Breast epithelium (tissue), 3 donors: ENCODE measurements around the gene ATP13A2.

Source experiments
- POLR2A ChIP-seq: fragments of 450-650 bp; IDR thresholded peaks from one replicate; pipeline ENCODE4 v1.6.1; 2016; ENCODE audit warnings: antibody characterized with exemption, mild to moderate bottlenecking, moderate library complexity
- TF ChIP-seq, protein P1 (sequence below), 3 donors: fragments of 450-650 bp; IDR thresholded peaks; one replicate each; pipeline ENCODE4 v1.5.1; 2016 to 2017; ENCODE audit warnings: antibody characterized with exemption in 3 of 3, mild to moderate bottlenecking in 3 of 3, moderate library complexity in 3 of 3

DNA sequence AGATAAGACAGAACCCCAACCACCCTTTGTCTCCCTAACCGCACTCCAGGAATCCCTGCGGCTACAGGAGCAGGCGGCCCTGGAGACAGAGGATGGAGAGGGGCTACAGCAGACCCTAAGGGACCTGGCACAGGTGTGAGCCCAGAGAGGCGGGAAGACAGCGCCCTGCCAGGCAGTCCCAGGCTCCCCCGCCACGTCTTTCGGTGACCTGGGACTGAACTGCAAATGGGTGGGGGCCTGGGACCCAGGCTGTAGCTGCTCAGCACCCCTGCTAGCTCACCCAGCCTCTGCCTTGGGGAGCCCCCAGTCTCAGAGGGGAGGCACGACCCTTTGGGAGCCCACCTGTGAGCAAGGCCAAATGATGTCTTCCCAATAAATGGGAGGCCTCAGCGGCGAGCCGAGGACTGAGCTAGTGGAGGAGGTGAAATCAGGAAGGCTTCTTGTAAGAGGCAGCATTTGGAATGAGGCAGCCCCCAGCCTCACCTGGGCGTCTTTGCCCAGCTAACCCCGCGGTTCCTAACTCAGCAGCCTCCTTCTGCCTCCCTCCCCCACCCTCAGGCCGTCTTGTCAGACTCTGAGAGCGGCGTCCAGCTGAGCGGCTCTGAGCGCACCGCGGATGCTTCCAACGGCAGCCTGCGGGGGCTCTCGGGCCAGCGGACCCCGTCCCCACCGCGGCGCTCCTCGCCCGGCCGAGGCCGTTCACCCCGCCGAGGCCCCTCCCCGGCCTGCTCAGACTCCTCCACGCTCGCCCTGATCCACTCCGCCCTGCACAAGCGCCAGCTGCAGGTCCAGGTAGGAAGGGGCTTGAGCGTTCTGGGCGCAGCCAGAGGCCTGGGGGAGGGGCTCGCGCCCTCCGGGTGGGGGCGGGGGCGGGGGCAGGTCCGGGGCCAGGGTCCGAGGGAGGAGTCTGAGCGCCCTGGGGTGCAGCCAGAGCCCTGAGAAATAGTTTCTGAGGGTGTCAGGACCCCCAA lies 73.1 kb downstream of the ATP13A2 start:
- TF ChIP-seq, protein P1, sequence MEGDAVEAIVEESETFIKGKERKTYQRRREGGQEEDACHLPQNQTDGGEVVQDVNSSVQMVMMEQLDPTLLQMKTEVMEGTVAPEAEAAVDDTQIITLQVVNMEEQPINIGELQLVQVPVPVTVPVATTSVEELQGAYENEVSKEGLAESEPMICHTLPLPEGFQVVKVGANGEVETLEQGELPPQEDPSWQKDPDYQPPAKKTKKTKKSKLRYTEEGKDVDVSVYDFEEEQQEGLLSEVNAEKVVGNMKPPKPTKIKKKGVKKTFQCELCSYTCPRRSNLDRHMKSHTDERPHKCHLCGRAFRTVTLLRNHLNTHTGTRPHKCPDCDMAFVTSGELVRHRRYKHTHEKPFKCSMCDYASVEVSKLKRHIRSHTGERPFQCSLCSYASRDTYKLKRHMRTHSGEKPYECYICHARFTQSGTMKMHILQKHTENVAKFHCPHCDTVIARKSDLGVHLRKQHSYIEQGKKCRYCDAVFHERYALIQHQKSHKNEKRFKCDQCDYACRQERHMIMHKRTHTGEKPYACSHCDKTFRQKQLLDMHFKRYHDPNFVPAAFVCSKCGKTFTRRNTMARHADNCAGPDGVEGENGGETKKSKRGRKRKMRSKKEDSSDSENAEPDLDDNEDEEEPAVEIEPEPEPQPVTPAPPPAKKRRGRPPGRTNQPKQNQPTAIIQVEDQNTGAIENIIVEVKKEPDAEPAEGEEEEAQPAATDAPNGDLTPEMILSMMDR (IDR thresholded peaks at IDR 0.05), result no peak
- no peak for TF ChIP-seq POLR2A
